GM12891 (cell line): ENCODE data around the gene SLC22A5.

Experiments used
- POLR2A ChIP-seq: IDR thresholded peaks from 2 replicates; pipeline ENCODE4 v1.6.1; 2011; ENCODE audit warnings: low read depth, low read length, control low read depth
- POLR2AphosphoS5 ChIP-seq: IDR thresholded peaks from 2 replicates; pipeline ENCODE4 v1.6.1; 2011; ENCODE audit warnings: low read depth, low read length, control low read depth
- POU2F2 ChIP-seq: IDR thresholded peaks from 2 replicates; pipeline ENCODE4 v1.6.1; 2011; ENCODE audit warnings: low read depth, mild to moderate bottlenecking, control low read depth, low read length, moderate library complexity
- SPI1 ChIP-seq: IDR thresholded peaks from 2 replicates; pipeline ENCODE4 v1.6.1; 2011; ENCODE audit warnings: low read depth, low read length, control low read depth
- TAF1 ChIP-seq: IDR thresholded peaks from 2 replicates; pipeline ENCODE4 v1.6.1; 2011; ENCODE audit warnings: low read depth, low read length, control low read depth

GRCh38 chr5:132325691-132326090 lies 43.8 kb upstream of the SLC22A5 start:
- TF ChIP-seq POLR2A: no peak
- TF ChIP-seq POLR2AphosphoS5: no peak
- TF ChIP-seq TAF1: no peak
- no peak for TF ChIP-seq POU2F2
- no peak for TF ChIP-seq SPI1
